Stomach smooth muscle (tissue), 2 donors: Measurements from ENCODE around the gene SLC6A16.
A peak's percentile ranks its signal among the peaks of the same experiment; 100 is the strongest.

Source experiments
- H3K27ac ChIP-seq: one replicate; pipeline ENCODE4 v1.7.0; 2013; ENCODE audit warnings: mild to moderate bottlenecking, low read length, inconsistent platforms
- H3K27me3 ChIP-seq, 2 donors: one replicate each; pipeline ENCODE4 v1.7.0; 2013; ENCODE audit warnings: low read length in 2 of 2; ENCODE audit not compliant: insufficient read depth in 2 of 2, control insufficient read depth in 1 of 2
- H3K36me3 ChIP-seq, 2 donors: one replicate each; pipeline ENCODE4 v1.7.0; 2013; ENCODE audit warnings: low read length in 2 of 2; ENCODE audit not compliant: control insufficient read depth in 2 of 2, insufficient read depth in 2 of 2
- H3K4me1 ChIP-seq: one replicate; pipeline ENCODE4 v1.7.0; 2013; ENCODE audit warnings: low read length; ENCODE audit not compliant: control insufficient read depth, insufficient read depth
- H3K4me3 ChIP-seq, 2 donors: one replicate each; pipeline ENCODE4 v1.7.0; 2013; ENCODE audit warnings: low read length in 2 of 2
- H3K9ac ChIP-seq, 2 donors: one replicate each; pipeline ENCODE4 v1.7.0; 2013; ENCODE audit warnings: low read length in 2 of 2, mild to moderate bottlenecking in 1 of 2
- H3K9me3 ChIP-seq, 2 donors: one replicate each; pipeline ENCODE4 v1.7.0; 2013; ENCODE audit warnings: low read length in 2 of 2; ENCODE audit not compliant: control insufficient read depth in 2 of 2
- donor health status: healthy.
- donor health status: Pancreatic carcinoma.

The SLC6A16 gene

DNA sequence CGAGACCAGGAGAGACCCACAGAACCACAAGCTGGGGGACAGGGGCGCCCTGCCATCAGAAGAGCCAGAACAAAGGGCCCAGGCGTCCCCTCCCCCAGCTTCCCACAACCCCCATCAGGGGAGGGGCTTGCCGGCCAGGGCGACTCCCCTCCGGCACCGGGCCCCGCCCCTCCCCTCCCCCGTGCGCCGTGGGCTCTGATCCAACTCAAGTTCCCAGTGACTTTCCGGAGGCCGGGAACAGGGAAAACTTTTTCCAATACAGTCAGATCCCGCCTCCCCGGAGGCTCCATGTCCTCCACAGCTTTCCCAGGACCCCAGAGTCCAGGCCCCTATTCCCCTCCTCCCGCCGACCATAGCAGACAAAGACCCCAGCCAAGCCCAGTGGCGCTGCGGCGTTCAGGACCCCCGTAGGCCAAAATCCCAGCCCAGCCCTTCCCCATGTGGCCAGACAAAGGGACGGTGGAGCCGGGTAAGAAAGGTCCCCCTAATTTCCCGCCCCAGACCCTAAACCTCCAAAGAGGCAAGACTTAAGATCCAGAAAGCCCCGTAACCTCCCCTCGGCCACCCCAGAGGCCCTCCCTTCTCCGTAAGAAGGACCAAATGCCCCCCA lies 36.6 kb upstream of the SLC6A16 start:
- Histone ChIP-seq H3K4me3 (peak overlapping the region; percentile 86 to 89), H3K4me1 (peaks cover 33% of the 10 kb centered on the region), H3K9ac (peak overlapping the region; percentile 83 to 97), H3K36me3 (peaks cover 4 to 12% of the 10 kb centered on the region in 2 donors), H3K27ac (peak overlapping the region; percentile 92), H3K9me3 (no peaks in the 10 kb centered on the region), H3K27me3 (no peaks in the 10 kb centered on the region)

DNA sequence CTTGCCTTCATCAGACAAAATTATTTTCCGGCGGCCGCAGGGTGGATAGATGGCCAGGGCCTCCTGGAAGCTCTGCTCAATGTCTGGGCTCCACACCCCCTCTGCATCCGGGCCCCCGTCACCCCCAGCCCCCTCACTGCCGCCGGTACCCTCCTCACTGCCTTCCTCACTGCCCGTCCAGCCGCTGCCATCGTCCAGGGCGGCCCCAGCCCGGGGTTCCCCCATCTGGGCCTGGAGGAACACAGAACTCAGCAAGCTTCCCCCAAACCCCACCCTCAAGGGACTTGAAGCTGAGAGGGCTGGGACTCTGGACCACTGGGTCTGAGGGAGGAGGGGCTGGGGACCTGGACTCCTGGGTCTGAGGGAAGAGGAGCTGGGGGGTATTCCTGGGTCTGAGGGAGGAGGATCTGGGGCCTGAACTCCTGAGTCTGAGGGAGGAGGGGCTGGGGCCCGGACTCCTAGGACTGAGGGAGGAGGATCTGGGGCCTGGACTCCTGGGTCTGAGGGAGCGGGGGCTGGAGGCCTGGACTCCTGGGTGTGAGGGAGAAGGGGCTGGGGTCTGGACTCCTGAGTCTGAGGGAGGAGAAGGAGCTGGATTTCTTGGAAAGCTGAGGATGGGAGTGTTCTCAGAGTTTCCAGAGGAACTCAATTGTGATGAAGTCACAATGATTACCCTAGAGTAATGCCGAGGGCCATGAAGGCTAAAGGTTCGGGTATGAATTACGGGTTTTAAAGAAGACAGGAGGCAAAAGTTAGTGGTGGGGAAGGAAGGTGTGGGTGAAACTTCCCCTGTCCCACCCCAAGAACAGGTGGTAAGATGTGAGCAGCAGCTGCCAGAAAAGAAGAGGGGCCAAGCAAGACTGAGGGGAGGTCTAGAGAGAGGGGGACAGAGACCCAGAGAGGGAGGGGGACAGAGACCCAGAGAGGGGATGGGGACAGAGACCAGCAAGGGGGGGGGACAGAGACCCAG lies 35.1 kb upstream of the SLC6A16 start:
- H3K4me3 ChIP-seq = no peak overlapping the region
- peak overlapping the region in 1 of 2 donors; percentile 97 for H3K9ac ChIP-seq
- no peaks in the 10 kb centered on the region for H3K9me3 ChIP-seq
- peaks cover 4 to 18% of the 10 kb centered on the region in 2 donors for H3K36me3 ChIP-seq
- peak overlapping the region; percentile 92 for H3K27ac ChIP-seq
- peaks cover 36% of the 10 kb centered on the region for H3K4me1 ChIP-seq
- no peaks in the 10 kb centered on the region for H3K27me3 ChIP-seq

DNA sequence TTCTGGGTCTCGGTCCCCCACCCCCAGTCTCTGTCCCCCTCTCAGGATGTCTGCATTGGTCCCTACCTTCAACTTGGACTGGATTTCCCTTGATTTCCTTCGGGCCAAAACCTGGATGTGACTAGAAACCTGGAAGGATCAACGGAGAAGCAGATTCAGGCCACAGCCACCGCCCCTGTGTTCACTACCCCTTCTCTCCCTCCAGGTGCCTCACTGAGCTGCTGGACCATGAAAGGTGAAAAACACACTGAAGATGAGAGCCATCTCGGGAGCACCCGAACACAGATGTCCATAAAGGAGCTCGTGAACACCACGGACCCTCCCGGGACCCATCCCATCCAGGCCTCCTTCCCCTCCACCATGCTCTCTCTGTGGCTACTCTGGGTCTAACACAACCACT lies 32.2 kb upstream of the SLC6A16 start:
- Histone ChIP-seq H3K27me3 (no peaks in the 10 kb centered on the region), H3K4me3 (no peak overlapping the region), H3K9ac (no peak overlapping the region), H3K36me3 (peaks cover 4 to 31% of the 10 kb centered on the region in 2 donors), H3K4me1 (peaks cover 22% of the 10 kb centered on the region), H3K27ac (peak overlapping the region; percentile 18), H3K9me3 (no peaks in the 10 kb centered on the region)

DNA sequence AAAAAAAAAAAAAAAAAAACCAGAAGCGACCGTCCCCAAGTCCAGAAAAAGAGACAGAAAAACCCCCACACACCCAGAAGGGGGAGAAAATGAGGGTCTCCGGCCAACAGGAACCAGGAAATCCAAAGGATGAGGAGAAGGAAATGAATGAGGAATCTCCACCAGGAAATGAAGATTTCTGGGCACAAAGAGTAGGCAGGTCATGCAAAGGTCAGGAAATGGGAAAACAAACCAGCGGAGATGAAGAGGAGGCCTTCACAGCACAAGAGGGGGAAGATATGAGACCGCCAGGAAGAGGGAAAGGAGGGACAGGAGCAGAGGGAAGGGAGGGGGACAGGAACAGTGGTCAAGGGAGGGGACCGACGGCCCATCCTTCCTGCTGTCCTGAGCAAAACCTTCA lies 31.4 kb upstream of the SLC6A16 start:
- peaks cover 17% of the 10 kb centered on the region for H3K4me1 ChIP-seq
- H3K27ac ChIP-seq = peak overlapping the region; percentile 18
- H3K4me3 ChIP-seq = no peak overlapping the region
- H3K36me3 ChIP-seq = peaks cover 4 to 32% of the 10 kb centered on the region in 2 donors
- H3K9me3 ChIP-seq = no peaks in the 10 kb centered on the region
- no peak overlapping the region for H3K9ac ChIP-seq
- H3K27me3 ChIP-seq = no peaks in the 10 kb centered on the region

DNA sequence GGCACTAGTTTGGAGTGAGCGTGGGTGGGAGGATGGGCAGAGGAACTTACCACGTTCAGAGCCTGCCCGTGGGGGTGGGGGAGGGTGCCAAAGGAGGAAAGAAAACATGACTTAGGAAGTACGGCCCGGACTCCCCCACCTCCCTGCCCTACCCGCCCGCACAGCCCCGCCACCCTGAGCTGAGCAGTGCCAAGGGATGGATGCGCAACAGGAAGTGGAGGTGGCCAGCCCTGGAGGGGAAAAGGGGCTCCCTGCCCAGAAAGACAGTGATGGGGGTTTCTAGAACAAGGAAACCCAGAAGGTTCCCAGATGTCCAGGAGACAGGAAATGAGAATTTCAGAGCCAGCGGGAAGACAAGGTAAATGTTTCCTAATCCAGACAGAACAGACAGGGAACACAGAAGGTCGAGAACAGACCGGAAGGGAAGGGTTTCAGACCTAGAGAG lies 30.9 kb upstream of the SLC6A16 start:
- Histone ChIP-seq H3K27ac (peak overlapping the region; percentile 18), H3K9me3 (no peaks in the 10 kb centered on the region), H3K4me1 (peaks cover 13% of the 10 kb centered on the region), H3K36me3 (peaks cover 4 to 36% of the 10 kb centered on the region in 2 donors), H3K9ac (no peak overlapping the region), H3K27me3 (no peaks in the 10 kb centered on the region), H3K4me3 (no peak overlapping the region)

DNA sequence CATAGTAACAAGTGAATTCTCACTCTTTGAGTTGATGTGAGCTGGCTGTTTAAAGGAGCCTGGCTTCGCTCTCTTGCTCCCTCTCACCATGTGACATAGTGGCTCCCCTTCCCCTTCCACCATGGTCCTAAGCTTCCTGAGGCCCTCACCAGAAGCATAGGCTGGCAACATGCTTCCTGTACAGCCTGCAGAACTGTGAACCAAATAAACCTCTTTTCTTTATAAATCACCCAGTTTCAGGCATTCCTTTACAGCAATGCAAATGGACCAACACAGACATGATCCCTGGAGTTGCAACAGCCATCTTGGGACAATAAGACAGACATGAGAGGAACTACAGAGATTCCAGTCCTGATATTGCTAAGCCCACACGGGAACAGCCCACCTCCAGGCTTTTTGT lies 24.6 kb upstream of the SLC6A16 start:
- Histone ChIP-seq H3K9ac (no peak overlapping the region), H3K4me1 (no peaks in the 10 kb centered on the region), H3K27ac (no peak overlapping the region), H3K36me3 (peaks cover 35 to 53% of the 10 kb centered on the region in 2 donors), H3K4me3 (no peak overlapping the region), H3K27me3 (no peaks in the 10 kb centered on the region), H3K9me3 (no peaks in the 10 kb centered on the region)

DNA sequence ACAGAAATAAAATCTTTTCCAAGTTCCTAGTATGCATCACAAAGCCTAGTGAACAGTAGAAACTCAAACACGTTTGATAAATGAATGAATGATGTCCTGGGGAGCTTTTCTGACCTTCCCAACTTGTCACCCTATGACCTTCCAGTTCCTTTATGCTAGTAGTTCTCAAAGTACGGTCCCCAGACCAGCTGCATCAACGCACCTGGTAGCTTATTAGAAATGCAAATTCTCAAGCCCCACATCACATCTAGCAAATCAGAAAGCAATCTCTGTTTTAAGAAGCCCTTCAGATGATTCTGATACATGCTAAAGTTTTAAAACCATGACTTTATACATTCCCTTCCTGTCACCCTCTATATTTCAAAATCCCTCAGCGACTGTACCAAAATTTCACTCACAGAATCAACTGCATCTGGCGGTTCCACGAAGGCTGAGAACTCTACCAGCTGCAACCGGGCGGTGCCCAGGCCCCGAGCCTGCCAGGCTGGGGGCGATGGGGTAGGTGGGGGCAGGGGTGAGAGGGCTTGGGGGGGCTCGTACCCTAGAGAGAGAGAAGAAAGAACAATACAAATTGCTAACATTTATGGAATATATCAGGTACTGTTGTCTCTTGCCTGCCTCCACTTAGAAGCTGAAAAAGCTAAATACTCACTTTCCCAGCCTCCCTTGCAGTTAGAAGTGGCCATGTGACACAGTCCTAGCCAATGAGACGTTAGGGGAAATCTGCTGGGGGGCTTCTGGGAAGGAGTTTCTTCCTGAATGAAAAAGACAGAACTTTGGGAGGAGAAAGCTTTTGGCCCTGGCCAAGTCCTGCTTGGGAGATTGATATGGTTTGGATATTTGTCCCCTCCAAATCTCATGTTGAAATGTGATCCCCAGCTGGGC lies 23.6 kb upstream of the SLC6A16 start:
- Histone ChIP-seq H3K4me3 (no peak overlapping the region), H3K9me3 (no peaks in the 10 kb centered on the region), H3K9ac (no peak overlapping the region), H3K27ac (no peak overlapping the region), H3K4me1 (no peaks in the 10 kb centered on the region), H3K27me3 (no peaks in the 10 kb centered on the region), H3K36me3 (peaks cover 35 to 54% of the 10 kb centered on the region in 2 donors)

DNA sequence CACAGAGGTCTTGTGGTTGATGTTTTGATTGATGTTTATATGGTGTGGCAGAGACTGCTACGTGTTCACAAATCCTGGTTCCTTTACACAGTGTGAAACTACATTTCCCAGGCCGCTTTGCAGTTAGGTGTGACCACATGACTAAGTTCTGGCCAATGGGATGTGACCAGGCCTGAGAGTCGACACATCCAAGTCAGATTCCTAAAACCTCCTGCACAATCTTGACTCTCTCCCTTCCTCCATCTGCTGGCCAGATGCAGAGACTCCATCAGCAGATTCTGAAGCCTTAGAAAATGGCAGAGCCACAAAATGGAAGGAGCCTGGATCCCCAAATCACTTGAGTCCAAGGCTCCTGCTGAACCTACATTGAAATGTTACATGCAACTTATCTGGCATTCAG lies 22.8 kb upstream of the SLC6A16 start:
- Histone ChIP-seq H3K27me3 (no peaks in the 10 kb centered on the region), H3K4me1 (no peaks in the 10 kb centered on the region), H3K4me3 (no peak overlapping the region), H3K9me3 (no peaks in the 10 kb centered on the region), H3K9ac (peak overlapping the region in 1 of 2 donors; percentile 13), H3K27ac (no peak overlapping the region), H3K36me3 (peaks cover 38 to 54% of the 10 kb centered on the region in 2 donors)

DNA sequence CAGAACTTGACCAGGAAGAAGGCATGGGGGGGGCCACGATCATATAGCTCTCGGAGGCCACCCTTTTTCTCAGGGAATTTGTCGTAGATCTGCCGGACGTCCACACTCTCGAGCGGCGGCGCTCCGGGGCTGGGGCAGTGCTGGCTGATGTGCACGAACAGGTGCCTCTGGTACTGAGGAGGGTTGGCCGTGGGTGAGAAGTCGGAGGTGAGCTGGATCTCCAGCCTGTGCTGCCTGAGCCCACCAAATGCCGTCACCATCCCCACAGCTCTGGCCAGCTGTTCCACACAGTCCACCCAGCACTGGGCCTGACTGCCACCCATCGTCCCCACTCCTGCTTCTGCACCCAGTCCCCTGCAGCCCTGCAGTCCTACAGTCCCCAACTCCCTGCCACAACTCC lies 22.2 kb upstream of the SLC6A16 start:
- Histone ChIP-seq H3K9ac (no peak overlapping the region), H3K4me3 (no peak overlapping the region), H3K4me1 (no peaks in the 10 kb centered on the region), H3K36me3 (peaks cover 39 to 58% of the 10 kb centered on the region in 2 donors), H3K27ac (no peak overlapping the region), H3K9me3 (no peaks in the 10 kb centered on the region), H3K27me3 (no peaks in the 10 kb centered on the region)
